GM19397 (cell line): Measurements from ENCODE around the gene PAX5.
A peak's percentile ranks its signal among the peaks of the same experiment; 100 is the strongest.

Source experiments
- ATAC-seq: cut with Tn5 transposase; IDR thresholded peaks from one replicate; pipeline ENCODE4 v1.9.1; 2021; ENCODE audit warnings: mild to moderate bottlenecking, moderate library complexity; ENCODE audit not compliant: unreplicated experiment

The PAX5 gene

DNA sequence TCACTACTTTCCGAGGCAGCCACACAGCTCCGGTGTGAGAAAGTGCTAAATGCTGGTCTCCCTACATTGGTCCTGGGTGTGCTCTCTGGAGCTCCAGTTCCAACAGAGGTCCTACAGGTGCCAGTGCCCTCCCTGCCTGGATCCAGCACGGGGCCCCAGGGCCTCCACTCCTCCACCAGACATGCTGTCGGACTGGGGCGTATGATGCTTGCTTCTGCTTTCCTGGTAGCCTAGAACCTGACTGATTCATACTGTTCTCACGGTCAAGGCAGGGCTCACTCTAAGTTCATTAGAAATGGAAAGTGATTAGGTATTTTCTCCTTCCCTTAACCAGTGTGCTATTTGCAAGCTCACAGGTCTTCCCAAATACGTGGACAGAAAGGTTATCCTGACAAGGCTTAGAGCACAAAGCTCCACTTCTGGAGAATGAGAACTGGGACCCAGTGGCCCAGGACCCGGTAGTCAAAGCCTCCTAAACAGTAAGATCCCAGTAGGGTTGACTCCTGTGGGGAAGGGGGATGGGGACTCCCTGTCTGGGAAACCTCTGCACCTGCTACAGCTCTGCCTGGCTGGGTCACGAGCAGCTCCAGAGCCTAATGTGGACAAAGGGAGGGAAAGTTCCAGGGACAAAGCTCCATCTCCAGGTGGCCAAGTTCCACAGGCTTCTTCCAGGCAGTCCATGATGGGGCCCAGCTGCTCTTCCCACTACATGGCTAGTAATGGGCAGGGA is 98.1 kb downstream of the PAX5 start:
- no peak for ATAC-seq

DNA sequence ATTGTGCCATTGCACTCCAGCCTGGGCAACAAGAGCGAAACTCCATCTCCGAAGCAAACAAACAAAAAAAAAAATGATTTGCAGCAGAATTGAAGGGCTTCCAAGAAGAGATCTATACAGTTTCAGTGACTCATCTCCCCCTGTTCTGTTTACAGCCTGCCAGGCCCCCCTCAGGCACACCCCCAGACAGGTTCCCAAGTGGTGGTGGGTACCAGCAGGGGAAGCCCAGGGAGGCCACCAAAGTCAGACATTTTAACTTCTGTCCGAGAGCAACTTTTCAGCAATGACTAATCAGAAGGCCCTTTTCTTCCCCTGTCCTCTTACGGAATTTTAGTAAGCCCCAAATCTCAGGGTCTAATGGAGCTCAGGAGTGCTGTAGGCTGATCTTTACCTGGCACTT is 98.7 kb downstream of the PAX5 start:
- no peak for ATAC-seq

DNA sequence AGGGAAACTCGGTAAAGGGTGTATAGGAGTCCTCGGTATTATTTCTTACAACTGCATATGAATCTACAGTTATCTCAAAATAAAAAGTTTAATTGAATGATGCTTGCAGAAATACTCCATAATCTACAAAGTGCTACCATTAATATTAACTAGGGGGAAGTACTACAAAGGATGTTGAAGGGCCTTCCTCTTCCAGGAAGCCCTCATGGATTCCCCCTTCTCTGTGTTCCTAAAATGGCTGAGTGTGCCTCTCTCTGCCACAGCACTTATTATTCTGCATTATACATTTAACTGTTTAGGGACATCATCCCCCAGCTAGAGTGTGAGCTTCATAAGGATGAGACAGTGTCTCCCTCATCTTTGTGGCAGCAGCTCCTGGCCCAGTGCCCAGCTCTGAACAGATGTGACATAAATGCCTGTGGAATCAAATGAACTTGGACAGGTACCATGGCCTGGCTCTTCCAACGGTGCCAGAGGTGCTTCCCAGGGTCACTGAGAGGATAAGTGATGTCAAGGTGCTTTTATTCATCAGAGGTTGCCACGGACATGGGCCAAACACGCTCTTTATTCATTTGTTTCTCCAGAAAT is 99.5 kb downstream of the PAX5 start:
- no peak for ATAC-seq

DNA sequence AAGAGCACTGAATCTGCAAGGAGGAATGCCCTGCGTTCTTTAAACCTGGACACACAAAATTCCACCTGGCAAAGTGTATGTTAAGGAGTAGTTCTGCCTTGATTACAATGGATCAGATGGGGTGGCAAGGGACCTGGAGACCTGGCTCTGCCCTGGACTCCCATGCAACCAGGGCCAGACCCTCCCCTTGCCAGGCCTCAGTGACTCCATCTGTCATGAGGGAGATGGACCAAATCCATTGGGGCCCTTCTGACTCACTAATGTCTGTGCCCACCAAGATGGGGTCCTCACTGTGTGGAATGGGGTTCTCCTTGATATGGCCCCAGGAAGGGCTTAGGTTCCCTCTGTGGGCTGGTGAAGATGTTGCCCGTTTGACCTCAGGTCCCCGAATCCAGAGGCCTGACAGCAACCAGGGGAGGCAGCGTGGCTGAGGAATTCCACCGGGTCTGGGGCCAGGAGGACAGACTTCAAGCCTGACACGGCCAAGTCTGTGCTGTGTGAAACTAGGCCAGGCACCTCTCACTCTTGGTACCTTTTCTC is 100.3 kb downstream of the PAX5 start:
- ATAC-seq, result no peak

DNA sequence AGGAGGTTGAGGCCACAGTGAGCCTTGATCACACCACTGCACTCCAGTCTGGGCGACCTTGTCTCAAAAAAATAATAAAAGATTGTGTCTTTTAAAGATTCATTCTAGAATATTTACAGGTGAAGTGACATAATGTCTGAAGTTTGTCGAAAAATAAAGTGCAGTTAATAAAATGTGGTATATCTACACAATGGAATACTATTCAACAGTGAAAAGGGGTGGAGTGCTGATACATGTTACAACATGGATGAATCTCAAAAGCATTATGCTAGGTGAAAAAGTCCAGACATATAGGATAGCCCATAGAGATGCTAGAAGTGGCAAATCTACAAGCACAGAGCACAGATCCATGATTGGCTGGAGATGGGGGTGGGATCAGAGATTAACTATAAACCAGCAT is 101.9 kb downstream of the PAX5 start:
- ATAC-seq, result no peak

DNA sequence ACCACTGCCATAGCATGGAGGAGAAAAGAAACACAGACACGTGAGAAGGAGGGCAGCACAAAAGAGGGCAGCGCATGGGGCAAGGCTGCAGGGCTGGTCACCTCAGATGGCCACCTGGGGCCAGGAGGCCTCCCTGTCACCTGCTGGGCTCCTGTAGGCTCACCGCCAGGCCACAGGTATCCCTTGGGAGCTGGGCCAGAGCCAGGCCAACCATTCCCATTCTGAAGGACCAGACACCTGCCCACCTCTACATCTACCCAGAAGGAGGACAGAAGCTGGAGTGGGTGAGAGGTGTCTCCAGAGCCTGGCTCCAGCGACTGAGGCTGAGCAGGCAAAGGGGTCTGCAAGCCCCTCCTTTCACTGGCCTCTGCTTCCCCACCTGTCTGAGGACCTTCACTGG is 103.1 kb downstream of the PAX5 start:
- no peak for ATAC-seq

DNA sequence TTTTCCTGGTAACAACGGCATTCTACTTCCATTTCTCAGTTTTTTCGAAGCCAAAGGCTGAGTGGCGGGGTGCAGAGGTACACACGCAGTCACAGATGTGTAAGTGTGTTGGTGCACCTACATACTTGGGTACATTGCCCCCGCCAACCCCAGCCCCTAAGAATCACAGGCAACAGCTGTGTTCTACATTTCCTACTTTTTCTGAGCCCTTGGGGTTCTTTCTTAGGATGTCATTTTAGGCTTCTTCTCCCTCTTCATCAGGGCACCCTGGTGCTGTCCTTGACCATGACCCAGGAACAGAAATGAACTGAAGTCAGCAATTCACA is 104.8 kb downstream of the PAX5 start:
- no peak for ATAC-seq

DNA sequence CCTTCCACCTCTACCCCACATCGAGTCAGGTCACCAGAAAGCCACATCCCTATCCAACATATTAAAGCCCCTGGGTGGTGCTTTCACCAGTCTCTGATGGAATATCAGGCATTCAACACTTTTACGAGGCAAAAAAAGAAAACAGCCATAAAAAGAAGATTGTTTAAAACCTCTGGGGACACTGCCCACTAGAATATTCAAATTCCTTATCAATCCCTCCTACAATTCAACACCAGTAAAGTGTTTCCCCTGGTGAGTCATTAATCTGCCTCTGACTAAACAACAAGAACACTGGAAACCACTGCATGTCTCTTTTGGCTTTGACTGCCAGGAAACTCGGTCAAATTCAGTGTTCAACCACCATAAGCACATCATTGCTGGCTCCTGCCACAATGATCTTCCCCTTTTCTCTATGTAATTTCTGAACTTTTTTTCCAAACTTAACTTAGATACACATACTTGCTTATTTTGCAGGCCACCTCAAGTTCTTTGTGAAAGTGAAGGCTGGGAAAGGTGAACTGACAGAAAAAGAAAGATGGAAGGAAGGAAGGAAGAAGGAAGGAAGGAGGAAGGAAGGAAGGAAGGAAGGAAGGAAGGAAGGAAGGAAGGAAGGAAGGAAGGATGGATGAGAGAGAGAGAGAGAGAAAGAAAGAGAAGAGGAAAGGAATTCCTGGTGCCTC is 105.3 kb downstream of the PAX5 start:
- peak; percentile 53 for ATAC-seq

DNA sequence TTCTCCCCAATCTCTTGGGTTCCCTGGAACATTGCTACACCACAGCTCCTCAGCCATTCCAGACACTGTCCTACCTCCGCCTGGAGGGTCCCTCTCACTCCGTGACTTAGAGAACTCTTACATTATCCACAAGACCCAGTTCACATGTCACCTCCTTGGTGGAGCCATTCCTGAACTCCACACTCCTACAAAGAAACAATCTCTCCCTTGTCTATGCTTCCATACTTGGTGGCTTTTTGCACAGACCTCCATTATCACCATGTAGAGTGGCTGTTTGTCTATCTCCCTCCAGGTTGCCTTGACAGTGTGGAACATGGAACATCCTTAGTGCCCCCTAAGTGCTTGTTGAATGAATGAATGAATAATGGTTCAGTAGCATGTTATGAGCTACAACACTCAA is 105.9 kb downstream of the PAX5 start:
- no peak for ATAC-seq

DNA sequence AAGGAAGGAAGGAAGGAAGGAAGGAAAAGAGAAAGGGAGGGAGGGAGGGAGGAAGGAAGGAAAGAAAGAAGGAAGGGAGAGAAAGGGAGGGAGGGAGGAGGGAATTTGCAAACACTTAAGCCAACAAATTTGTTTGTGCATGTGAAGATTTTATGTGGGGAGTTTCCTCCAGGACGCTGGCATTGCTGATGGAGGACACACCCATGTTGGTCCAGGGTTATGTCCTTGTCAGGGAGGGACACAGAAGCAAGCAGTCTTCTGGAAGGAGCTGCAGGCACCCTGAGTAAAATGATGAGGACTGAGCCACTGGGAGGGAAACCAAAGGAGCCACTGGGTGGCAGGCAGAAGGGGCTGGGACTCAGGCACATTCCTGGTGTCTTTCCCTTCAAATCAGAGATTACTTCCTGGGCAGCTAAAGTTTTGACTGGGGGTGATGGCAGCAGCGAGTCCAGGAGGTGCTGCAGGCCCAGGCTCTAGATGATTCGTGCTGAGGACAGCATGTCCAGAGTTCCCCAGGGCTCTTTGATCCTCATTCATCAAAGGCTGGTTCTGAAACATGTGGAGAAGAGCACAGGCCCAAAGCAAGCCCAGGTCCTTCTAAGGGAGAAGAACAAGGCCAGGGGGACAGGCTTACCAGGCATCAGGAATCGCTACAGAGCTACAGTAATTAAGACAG is 109.2 kb downstream of the PAX5 start:
- ATAC-seq, result no peak

DNA sequence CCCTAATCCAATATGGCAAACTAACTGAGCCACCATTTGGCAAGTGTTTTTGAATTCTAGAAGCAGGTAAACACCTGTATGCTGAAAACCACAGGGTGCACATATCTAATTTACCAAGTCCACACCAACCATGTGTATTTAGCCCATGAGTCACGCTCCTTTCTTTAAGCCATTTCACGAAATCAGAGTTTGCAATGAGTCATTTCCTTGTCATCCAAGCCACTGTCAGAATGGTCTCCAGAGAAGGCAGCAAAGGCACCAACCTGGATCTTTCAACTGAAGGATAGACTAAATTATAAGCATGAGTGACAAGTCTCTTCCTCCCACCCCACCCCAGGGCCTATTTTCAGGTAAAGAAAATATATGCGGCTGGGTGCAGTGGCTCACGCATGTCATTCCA is 110.0 kb downstream of the PAX5 start:
- no peak for ATAC-seq

DNA sequence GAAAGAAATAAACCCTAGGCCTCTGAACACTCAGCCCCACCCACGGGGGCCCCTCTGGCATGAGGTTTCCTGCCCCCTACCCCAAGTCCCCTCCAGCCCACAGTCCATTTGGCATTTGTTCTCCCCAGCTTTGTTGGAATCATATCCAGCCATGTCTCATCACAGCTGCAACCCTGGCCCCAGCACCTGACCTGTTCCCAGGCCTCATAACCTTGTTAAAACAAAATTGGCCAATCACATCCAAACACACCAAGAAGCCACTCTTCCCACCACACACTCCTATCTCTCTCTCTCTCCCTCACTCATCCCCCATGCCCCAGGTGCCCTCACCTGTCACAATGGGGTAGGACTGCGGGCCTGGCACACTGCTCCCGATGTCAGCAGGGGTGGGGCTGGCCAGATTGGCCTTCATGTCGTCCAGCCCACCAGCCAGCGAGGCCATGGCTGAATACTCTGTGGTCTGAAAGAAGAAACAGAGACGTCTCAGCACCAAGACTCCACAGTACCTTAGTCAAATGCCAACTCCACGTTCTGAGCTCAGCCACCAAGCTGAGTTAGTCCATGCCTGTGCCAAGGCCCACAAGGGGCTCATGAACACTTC is 110.9 kb downstream of the PAX5 start:
- no peak for ATAC-seq

DNA sequence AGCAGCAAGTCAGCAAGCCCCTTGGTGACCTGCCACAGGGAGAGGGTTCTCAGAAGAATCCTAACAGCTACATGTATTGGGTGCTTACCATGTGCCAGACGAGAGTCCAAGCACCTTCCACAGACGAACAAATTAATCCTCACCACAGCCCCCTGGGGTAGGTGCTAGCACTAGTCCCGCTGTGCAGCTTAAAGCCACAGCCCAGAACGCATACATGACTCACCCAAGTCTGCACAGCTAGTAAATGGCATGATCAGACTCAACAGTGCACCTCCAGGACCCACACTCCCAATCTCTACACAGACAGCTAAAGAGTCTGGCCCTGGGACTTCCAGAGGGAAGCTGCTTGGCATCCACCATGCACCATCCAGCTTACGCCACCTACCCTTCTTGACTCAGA is 111.5 kb downstream of the PAX5 start:
- no peak for ATAC-seq

DNA sequence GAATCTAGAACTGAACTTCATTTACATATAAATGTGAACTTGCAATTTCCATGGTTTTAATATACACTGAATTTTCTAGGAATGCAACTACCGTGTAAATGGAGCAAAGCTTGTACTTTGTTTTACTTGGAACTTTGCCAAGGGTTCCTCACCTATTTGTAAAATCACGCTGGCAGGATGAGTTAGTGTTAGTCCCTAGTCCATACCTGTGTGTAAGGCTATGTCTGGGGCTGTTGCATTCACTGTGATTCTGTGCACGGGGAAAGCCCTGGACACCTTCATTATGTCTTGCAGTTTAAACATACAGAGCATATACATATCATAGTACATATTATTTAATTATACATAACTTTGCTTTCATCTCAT is 119.9 kb downstream of the PAX5 start:
- no peak for ATAC-seq

DNA sequence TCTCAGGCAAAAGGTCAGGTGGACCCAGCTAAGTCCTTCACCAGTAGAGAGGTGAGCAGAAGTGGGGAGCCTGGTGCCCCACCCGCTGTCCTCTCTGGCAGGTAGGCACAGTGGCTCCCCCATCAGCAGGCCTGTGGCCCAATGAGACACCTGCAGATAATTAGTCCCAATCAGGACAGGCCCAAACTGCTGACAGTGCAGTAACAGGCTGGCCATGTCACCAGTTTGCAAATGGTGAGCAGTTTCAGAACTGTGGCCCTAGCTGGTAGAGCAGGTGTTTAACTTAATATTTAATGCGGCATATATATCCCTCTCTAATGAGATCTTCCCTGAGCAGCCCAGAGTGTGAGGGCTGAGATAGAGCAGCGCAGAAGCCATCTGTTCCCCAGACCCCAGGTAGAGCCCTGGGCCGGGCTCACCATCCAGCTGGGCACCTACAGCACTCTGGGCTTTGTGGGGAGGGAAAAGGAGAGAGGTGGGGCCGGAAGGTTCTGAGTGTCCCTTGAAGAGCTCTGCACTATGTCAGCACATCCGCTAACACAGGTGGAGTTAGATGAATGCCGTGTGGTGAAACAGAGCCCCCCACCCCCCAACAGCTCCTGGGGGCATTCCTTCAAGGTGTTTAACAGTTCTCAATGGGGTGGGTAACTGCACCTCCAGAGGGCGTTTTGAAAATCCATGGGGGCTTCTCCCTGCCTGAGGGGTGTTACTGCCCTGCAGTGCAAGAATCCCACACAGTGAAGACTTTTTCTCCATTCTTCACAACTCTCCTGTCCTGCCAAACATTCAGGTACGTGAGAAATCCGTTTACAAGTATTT is 120.5 kb downstream of the PAX5 start:
- no peak for ATAC-seq

DNA sequence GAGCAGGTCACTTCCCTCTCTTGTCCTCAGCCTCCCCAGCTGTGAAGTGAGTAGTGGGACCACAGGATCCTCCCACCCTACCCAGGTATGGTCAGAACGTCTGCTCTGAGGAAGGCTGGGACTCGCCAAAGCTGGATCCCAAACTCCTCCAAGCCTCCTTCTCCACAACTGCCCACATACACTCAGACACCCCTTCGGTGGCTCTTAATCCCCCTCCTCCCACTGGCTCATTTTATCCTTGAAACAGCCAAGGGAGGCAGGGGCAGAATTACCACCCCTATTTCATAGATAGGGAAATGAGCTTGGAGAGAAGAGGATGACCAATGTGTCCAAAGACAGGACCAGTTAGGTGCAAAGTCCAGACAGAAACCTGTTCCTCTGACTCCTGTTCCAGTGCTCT is 121.4 kb downstream of the PAX5 start:
- no peak for ATAC-seq

DNA sequence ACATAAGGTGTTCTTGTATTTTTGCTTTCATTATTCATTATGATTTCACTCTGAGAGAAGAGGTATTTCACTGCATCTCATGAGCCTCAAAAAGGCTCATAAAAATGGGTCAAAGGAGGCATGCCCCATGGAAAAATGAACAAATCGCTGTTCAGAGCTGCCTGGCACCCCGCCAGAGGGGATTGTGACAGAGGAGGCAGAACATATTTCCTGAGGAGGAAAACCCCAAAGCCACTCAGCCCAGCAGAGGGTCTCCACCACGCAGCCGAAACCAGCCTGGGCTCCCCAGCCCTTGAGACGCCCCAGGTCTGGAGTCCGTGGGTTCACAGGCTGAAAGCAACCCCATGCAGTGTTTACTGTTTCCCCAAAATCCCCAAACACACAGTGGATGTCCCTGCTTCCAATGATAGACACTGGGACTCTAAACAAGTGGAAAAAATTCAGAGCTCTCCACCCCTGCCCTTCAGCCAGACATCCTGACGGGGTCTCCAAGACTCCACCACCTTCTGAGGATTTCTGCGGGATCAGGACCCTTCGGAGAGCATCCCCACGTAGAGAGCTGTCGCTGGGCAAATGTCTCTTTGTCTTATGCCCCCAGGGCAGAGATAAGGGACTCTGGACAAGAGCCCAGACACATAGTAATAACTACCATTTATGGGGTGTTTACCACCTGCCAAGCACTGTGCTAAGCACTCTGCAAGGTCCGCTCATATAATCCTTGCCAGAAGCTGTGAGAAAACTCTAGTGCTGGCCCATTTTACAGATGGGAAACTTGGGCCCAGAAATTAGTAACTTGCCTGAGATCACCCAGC is 122.3 kb downstream of the PAX5 start:
- ATAC-seq, result no peak

DNA sequence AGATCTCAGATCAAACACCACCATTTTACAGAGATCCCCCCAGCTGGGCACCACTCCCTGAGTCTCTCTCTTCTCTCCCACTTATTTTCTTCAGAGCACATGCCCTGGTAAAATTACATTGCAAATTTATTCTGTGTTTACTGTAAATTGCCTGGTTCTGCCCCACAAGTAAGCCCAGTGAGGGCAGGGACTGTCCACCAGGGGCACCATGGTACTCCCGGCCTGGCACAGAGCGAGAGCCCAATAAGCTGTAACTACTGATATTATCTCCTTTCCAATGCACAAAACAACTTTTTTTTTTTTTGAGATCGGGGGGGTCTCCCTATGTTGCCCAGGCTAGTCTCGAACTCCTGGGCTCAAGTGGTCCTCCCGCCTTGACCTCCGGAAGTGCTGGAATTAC is 123.0 kb downstream of the PAX5 start:
- no peak for ATAC-seq

DNA sequence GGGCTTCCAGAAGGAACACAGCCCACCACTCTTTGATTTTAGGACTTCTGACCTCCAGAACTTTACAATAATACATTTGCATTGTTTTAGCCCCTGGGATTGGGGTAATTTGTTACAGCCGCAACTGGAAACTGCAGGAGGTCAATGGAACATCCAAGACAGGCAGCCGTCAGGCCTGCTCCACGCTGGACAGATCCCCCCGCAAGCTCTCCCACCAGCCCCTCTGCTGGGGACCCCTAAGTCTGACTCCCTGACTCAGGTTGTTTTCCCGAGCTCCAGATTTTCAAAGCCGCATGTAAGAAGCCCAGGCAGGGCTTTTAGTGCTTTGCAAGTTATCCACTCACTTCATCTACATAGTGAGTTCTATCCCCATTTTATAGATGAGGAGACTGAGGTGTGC is 127.6 kb downstream of the PAX5 start:
- no peak for ATAC-seq
